ENCODE data around the gene MB21D2.

- TF ChIP-seq POLR2AphosphoS5 (IDR thresholded peaks at IDR 0.05; ENCODE audit: low read depth, low read length) (no peak), REST (IDR thresholded peaks at IDR 0.05; ENCODE audit: insufficient read depth in 1 of 2, low read depth in 2 of 2, low read length in 2 of 2) (no peak), TAF1 (IDR thresholded peaks at IDR 0.05; ENCODE audit: borderline replicate concordance, insufficient read depth, low read length) (no peak), SIN3A (IDR thresholded peaks at IDR 0.05; ENCODE audit: borderline replicate concordance, insufficient read depth, low read length) (no peak)
Measured at GRCh38 chr3:192916371-192917027, 1.2 kb downstream of the MB21D2 start.
